Femur (tissue), 1 donor: Measurements from ENCODE around the gene PAH.

Experiments
- DNase-seq: peaks from one replicate; pipeline ENCODE4 v3.0.0-alpha.2; 2017

PAH gene

GRCh38 chr12:102950107-102950949 lies 33.3 kb upstream of the PAH start:
- no peak for DNase-seq

- peak; percentile 61 for DNase-seq
Measured at GRCh38 chr12:102948941-102949352, 31.9 kb upstream of the PAH start.

GRCh38 chr12:102946042-102946441 lies 29.0 kb upstream of the PAH start:
- no peak for DNase-seq

GRCh38 chr12:102939670-102940222 lies 22.7 kb upstream of the PAH start:
- DNase-seq, result no peak

GRCh38 chr12:102939059-102939458 lies 22.0 kb upstream of the PAH start:
- no peak for DNase-seq

GRCh38 chr12:102933168-102933567 lies 16.1 kb upstream of the PAH start:
- DNase-seq, result no peak

GRCh38 chr12:102927220-102927619 lies 10.2 kb upstream of the PAH start:
- DNase-seq, result no peak

- no peak for DNase-seq
Measured at GRCh38 chr12:102921240-102921639, 4.2 kb upstream of the PAH start.

GRCh38 chr12:102920271-102920670 lies 3.2 kb upstream of the PAH start:
- no peak for DNase-seq

GRCh38 chr12:102918840-102919239 lies 1.8 kb upstream of the PAH start:
- no peak for DNase-seq

- no peak for DNase-seq
Measured at GRCh38 chr12:102916252-102917025, 605 bp downstream of the PAH start.

GRCh38 chr12:102913453-102914226 lies 3.4 kb downstream of the PAH start:
- DNase-seq, result no peak

GRCh38 chr12:102912258-102912657 lies 4.8 kb downstream of the PAH start:
- DNase-seq, result no peak

- DNase-seq, result no peak
Measured at GRCh38 chr12:102911320-102911719, 5.7 kb downstream of the PAH start.

- no peak for DNase-seq
Measured at GRCh38 chr12:102910792-102911191, 6.3 kb downstream of the PAH start.

GRCh38 chr12:102910137-102910536 lies 6.9 kb downstream of the PAH start:
- DNase-seq, result no peak

- DNase-seq, result no peak
Measured at GRCh38 chr12:102907918-102908317, 9.1 kb downstream of the PAH start.

- DNase-seq, result no peak
Measured at GRCh38 chr12:102905229-102905628, 11.8 kb downstream of the PAH start.

- no peak for DNase-seq
Measured at GRCh38 chr12:102903337-102904007, 13.6 kb downstream of the PAH start.

- no peak for DNase-seq
Measured at GRCh38 chr12:102902093-102902492, 15.0 kb downstream of the PAH start.

GRCh38 chr12:102900389-102900788 lies 16.7 kb downstream of the PAH start:
- DNase-seq, result no peak

- no peak for DNase-seq
Measured at GRCh38 chr12:102896067-102896466, 21.0 kb downstream of the PAH start.
